ENCODE measurements around the gene THUMPD1.

- TF ChIP-seq CTCF (IDR thresholded peaks at IDR 0.05; ENCODE audit: insufficient read depth, low read length) (no peak), REST (IDR thresholded peaks at IDR 0.05; ENCODE audit: insufficient replicate concordance, low read depth) (no peak)
These were observed 12.1 kb upstream of the THUMPD1 start for GRCh38 chr16:20753727-20754126.
